Measurements from ENCODE around the gene NRTN. TPM values are rescaled to one million over a fixed set of nuclear protein-coding genes. Genes with fewer than 3 reads are reported as not detected.

The NRTN gene
- total RNA-seq, 1 experiment from 2014 or later = 4.6 TPM

GRCh38 chr19:5843295-5843927 lies 38.5 kb downstream of the NRTN start:
- Mint-ChIP-seq H3K27me3 (ENCODE audit: low read depth) (peaks cover 11% of the 10 kb centered on the region), H3K4me3 (no peak overlapping the region), H3K27ac (no peak overlapping the region), H3K4me1 (no peaks in the 10 kb centered on the region), H3K9me3 (peaks cover 0 to 4% of the 10 kb centered on the region in 2 experiments; a peak in 3 of 5 replicates), H3K36me3 (ENCODE audit: insufficient read depth in 1 of 3, low read depth in 3 of 3) (no peaks in the 10 kb centered on the region)
- Histone ChIP-seq H3K23ac (ENCODE audit: insufficient read length, low read depth, low read length) (no peak overlapping the region), H3K9me3 (ENCODE audit: control insufficient read depth, low read depth, low read length) (no peaks in the 10 kb centered on the region), H3K27ac (ENCODE audit: insufficient read length, low read depth, low read length) (no peak overlapping the region), H4K5ac (ENCODE audit: insufficient read length, low read depth, low read length) (no peak overlapping the region), H2AK5ac (ENCODE audit: insufficient read length, low read length) (no peak overlapping the region), H3K9ac (ENCODE audit: extremely low read depth, insufficient read length, low read length) (no peak overlapping the region), H3K79me1 (ENCODE audit: insufficient read depth, low read depth, low read length, poor library complexity, severe bottlenecking) (no peaks in the 10 kb centered on the region), H4K91ac (ENCODE audit: insufficient read length, low read depth, low read length) (no peak overlapping the region), H3K56ac (ENCODE audit: insufficient read length, low read depth, low read length) (no peak overlapping the region), H2AFZ (ENCODE audit: low read length) (no peak overlapping the region), H2BK5ac (ENCODE audit: insufficient read length, low read length) (no peak overlapping the region), H2BK120ac (ENCODE audit: low read depth, low read length, poor library complexity, severe bottlenecking) (no peak overlapping the region), H3K79me2 (ENCODE audit: insufficient read depth, low read length) (no peaks in the 10 kb centered on the region), H3K23me2 (ENCODE audit: insufficient read length, low read depth, low read length, poor library complexity, severe bottlenecking) (no peaks in the 10 kb centered on the region), H3K4me2 (ENCODE audit: insufficient read depth, insufficient read length, low read length) (no peak overlapping the region), H2BK12ac (ENCODE audit: insufficient read length, low read depth, low read length) (no peak overlapping the region), H3K4me1 (ENCODE audit: insufficient read depth, low read length) (no peaks in the 10 kb centered on the region), H3K4ac (ENCODE audit: low read depth, low read length) (no peak overlapping the region), H2BK20ac (ENCODE audit: low read depth, low read length, poor library complexity, severe bottlenecking) (no peak overlapping the region), H3K18ac (ENCODE audit: insufficient read length, low read depth, low read length) (no peak overlapping the region), H3K27me3 (ENCODE audit: insufficient read depth, low read length) (no peaks in the 10 kb centered on the region), H2BK15ac (ENCODE audit: low read depth, low read length) (no peak overlapping the region), H4K8ac (replicated peaks; ENCODE audit: insufficient read length, low read depth, low read length) (no peak overlapping the region), H3K14ac (ENCODE audit: insufficient read depth, low read length) (no peak overlapping the region), H3T11ph (ENCODE audit: low read length) (no peak overlapping the region), H4K20me1 (ENCODE audit: control insufficient read depth, insufficient read depth, insufficient read length) (no peaks in the 10 kb centered on the region)
- TF ChIP-seq, protein P1, sequence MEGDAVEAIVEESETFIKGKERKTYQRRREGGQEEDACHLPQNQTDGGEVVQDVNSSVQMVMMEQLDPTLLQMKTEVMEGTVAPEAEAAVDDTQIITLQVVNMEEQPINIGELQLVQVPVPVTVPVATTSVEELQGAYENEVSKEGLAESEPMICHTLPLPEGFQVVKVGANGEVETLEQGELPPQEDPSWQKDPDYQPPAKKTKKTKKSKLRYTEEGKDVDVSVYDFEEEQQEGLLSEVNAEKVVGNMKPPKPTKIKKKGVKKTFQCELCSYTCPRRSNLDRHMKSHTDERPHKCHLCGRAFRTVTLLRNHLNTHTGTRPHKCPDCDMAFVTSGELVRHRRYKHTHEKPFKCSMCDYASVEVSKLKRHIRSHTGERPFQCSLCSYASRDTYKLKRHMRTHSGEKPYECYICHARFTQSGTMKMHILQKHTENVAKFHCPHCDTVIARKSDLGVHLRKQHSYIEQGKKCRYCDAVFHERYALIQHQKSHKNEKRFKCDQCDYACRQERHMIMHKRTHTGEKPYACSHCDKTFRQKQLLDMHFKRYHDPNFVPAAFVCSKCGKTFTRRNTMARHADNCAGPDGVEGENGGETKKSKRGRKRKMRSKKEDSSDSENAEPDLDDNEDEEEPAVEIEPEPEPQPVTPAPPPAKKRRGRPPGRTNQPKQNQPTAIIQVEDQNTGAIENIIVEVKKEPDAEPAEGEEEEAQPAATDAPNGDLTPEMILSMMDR (conservative IDR thresholded peaks at IDR 0.05) = no peak
- no CpG with 5 or more reads among the region's 21 CpGs for WGBS (ENCODE audit: extremely low coverage, insufficient read length, low lambda C conversion rate)
- no peak for DNase-seq

All from H9 (cell line).